ENCODE measurements around the gene PTCD1.

DNA sequence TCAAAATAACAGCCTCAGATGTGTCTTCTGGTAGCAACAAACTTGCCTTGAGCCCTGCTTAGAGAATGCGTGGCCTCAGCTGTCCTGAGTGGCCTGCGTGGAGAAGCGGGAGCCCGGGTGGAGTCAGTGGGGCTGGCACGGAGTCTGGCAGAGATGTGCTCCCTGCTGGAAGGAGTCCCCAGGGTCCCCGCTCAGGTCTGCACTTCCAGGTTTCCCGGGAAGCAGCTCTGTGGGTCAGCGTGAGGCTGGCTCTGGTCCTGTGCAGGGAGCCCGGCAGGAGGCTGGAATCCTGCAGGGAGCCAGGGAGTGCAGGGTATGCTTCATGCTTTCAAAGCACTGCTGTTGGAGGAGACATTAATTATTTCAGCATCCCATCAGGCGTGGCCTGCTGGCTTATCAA, 10.3 kb upstream of the PTCD1 start:
- TF ChIP-seq CTCF (IDR thresholded peaks at IDR 0.05 in 8 of 11, conservative IDR thresholded peaks at IDR 0.05 in 3 of 11) (no peak), POLR2A (IDR thresholded peaks at IDR 0.05) (no peak)

Measured in spleen (tissue), 7 donors.